Measurements from ENCODE around the gene PINK1.
A peak's percentile ranks its signal among the peaks of the same experiment; 100 is the strongest.
"Not testable (repeated sequence)": the region's sequence is repeated elsewhere in the genome, so short reads cannot be mapped to it uniquely, and the experiment has no call there.

PINK1 gene

DNA sequence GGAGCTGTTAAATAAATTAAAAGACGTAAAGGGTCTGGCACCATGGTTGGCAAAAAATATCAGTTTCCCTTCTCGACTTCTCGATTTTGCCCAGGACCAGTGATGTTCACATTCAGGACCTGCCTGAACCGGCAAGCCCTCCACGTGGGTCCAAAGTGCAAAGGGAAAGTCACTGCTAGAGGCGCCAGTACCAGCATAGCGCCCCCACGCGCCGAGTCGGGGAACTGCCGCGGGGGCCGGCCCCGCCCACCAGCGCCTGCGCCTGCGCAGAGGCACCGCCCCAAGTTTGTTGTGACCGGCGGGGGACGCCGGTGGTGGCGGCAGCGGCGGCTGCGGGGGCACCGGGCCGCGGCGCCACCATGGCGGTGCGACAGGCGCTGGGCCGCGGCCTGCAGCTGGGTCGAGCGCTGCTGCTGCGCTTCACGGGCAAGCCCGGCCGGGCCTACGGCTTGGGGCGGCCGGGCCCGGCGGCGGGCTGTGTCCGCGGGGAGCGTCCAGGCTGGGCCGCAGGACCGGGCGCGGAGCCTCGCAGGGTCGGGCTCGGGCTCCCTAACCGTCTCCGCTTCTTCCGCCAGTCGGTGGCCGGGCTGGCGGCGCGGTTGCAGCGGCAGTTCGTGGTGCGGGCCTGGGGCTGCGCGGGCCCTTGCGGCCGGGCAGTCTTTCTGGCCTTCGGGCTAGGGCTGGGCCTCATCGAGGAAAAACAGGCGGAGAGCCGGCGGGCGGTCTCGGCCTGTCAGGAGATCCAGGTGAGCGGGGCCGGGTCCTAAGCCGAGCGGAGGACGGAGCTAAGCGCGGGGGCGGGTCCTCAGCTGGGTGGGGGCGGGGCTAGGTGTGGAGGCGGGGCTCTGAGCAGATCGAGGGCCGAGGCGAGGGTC lies at the start of gene PINK1:
PINK1 (plus strand) TSS at position 269 of the 875 bp plus-strand sequence; CDS start at position 360, 91 bp downstream.
- peak; percentile 59 for DNase-seq

DNA sequence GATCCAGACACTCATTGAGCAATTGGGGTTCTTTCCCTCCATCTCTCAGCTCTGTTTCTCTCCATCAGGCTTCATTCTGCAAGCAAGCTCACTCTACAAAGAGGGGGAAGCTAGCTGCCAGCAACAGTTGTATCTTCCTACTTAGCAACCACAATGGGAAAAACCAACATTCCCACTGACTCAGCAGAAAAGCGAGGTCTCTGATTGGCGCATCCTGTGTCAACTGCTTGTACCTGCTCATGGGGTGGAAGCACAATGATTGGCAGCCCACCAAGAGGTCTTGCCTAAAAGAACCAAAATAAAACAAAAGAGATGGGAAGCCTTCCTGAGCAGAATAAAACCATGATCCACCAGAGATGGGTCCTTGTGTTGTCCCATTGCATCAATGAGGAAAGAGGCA lies 48.4 kb upstream of the PINK1 start:
- peak; percentile 41 for DNase-seq

DNA sequence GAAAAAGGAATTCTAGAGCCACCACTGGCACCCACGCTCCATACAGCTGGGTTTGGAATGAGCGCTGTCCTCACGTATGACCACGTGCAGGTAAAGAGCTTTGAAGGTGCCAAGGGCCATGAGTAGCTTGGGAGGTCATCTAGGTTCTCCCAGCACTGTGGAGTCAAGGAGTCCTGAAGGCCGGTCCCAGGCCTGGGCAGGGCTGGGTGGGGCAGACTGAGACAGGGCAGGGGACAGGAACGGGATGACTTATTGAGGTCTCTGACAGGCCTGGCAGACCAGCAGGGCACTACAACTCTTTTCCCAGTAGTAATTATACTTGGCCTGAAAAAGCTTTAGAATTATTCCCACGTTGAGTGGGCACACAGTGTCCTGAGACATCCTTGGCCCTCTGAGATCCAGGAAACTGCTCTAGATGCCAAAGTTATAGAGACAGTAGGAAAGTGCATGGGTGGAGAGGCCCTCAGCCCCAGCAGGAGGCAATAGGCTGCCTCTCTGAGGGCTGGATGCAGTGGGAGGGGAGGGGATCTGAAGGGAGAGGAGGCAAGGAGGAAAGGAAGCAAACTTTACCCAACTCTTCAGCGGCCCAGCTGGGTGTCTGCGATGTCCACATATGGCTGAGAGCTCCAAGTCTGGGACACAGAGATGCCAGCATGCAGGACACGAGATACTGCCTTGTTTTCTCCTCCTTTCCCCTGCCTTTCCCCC lies 46.2 kb upstream of the PINK1 start:
- DNase-seq: no peak

DNA sequence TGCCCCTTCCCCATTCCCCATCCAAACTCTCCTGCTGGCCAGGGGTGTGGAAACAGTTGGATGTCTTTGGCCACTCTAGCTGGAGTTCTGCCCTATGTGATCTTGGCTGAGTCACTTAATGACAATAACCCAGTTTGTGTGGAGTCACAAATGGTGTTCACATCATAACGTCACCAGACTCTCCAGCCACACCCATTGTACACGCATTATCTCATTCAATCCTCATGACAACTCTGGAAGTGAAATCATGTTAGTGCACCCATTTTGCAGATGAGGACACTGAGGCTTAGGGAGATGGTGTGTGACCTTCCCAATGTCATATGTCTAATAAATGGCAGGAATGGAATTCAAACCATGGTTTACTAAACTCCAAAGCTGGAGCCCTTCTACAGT lies 45.6 kb upstream of the PINK1 start:
- no peak for DNase-seq

DNA sequence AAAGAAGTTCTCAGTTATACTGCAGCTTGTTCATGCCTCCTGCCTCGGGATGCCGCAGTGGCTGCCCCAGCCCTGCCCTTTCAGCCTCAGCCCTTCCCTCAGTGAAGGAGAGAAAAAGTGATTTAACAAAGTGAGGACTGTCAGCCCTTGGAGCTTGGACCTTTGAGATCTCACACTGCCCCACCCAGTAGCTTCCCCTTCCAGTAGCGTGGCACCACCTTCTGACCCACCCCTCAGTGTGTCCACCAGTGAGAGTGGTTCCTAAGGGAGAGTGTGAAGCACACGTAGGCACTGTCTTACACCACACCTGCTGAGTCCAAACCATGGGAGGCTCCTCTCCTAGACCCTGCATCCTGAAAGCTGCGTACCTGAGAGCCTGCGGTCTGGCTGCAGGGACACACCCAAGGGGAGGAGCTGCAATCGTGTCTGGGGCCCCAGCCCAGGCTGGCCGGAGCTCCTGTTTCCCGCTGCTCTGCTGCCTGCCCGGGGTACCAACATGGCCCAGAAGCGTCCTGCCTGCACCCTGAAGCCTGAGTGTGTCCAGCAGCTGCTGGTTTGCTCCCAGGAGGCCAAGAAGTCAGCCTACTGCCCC lies 44.5 kb upstream of the PINK1 start, which contains the start of gene CDA:
CDA (plus strand) TSS at position 464 of the 592 bp plus-strand sequence; CDS start at position 497, 33 bp downstream.
- DNase-seq: no peak

DNA sequence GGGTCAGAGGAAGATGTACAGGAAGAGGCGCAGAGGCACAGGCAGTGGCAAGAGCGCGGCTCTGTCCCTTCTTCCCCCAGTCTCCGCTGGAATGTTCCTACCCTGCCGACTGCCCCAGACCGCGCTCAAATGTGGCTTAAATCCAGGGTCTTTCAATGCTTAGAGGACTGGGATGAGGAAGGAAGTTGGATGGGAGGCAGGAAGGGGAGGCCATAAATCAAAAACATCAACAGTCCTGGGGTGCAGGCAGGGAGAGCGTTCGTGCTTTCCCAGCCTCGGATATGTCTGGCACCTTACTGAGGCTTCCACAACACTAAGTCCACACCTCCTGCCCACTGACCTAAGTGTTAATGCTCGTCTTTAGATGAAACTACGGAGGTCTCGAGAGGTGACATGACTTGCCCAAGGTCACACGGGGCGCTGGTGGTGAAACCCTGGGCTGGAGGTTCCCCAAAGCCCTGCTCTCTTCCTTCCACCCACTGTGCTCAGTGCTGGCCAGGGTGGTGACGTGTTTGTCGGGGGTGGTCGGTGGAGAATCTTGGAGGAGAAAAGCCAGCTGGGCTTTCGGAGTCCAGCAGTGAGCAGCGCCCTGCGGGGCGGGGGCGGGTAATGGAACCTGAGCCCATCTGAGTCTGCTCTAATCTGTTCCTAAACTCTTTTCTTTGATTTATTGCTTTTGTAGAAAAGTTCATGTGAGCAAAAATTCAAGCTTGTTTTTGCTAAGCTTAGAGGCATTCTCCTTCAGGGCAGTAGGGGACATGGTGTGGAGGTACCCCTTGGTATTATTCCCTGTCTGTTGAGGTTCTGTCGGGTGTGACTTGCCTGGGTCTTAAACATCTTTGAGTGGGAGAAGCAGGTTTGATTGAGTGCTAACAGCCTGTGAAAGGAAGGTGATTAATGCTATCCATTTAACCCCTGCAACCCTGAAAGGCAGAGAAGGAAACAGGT lies 43.7 kb upstream of the PINK1 start:
- DNase-seq: peak; percentile 88

DNA sequence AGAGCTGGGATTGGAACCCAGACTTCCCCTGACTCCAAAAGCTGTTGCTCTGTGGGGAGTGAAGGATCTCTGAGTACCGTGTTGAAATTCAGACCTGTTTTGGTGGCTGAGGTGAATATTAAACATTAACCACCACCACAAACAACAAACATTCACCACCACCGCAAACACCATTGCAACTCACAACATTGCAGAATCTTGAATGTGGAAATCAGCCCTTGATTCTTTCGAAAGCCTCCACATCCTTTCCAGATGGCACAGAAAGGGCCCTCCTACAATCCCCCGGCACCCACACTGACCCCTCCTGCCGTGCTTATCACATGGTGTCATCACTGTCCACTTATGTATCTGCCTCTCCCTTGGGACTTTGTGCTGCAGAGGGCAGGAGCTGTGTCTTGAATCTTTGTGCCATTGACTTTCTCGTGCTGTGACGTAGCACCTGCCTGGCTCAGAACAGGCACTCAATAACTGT lies 42.9 kb upstream of the PINK1 start:
- peak; percentile 43 for DNase-seq

DNA sequence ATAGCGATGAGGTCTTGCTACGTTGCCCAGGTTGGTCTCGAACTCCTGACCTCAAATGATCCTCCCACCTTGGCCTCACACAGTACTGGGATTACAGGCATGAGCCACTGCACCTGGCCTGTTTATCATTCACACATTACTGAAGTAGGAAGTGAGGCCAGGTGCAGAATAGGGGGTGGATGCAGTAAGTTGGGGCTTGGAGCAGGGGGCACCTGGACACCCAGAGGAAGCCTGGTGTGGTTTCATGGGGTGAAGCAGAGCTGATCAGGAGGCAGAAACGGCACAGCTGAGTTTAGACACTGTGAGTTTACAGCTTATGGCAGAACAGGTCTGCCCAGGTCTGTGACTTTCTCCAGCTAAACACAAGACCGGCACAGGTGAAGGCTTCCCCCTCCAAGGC lies 39.5 kb upstream of the PINK1 start:
- no peak for DNase-seq

DNA sequence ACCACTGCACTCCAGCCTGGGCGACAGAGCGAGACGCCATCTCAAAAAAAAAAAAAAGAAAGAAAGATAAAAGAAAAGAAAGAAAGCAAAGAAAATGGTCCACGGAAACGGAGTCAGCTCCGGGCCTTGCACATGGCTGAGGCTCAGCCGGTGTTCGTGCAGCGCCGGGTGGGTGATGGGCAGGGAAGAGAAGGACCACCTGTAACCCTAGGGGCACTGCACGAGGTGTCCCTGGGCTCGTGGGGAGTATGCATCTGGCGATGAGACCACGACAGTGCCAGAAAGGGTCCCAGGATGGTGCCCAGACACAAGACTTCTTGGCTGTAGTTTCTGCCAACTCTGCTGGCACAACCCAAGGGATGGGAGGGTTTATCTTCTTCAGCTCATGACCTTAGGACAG lies 38.5 kb upstream of the PINK1 start:
- no peak for DNase-seq

DNA sequence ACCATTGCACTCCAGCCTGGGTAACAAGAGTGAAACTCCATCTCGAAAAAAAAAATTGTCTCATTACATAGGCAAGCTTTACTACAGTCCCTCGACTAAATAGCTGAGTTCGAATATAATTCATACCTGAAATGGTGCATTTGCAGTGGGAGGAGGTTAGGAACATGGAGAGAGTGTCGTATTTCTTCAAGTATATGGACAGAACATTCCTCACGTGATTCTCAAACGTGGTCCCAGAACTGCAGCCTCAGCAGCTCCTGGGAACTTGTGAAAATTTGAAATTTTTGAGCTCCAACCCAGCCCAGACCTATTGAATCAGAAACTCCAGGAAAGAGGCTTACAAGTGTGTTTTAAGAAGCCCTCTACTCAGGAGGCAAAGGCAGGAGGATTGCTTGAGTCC lies 37.2 kb upstream of the PINK1 start:
- DNase-seq: no peak

DNA sequence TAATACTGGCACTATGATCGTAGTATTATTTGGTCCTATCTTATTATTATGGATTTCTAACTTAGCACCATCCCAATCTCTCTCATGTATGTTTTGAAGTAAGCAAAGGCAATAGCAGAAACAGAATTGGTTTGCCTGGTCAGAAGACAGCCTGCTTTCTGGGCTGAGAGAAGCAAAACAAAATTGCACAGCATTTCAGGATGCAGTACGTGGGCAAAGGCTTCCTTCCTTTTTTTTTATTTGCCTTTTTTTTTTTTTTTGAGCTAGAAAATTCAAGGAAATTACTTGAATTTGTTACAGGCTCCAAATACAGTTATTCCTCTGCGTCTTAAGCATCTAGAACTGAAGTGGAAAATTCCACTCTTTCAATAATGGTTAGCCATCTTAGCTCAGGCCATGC lies 35.6 kb upstream of the PINK1 start:
- DNase-seq: no peak

DNA sequence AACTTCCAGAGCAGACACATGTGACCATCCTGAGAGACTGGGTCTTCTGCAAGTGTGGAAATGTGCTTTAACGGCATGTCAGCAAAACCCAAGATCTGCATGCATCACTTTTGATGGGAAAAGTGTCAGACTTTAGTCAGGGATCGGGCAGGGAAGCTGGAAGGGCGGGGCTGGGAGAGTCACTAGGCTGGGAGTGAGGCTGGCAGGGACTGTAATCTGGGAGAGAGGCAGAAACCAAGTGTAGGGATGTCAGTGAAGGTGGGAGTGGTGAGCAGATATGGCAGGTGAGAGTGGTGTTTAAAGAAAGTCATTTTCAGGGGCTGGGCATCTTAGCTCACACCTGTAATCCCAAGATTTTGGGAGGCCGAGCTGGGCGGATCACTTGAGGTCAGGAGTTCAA lies 33.1 kb upstream of the PINK1 start:
- DNase-seq: no peak

DNA sequence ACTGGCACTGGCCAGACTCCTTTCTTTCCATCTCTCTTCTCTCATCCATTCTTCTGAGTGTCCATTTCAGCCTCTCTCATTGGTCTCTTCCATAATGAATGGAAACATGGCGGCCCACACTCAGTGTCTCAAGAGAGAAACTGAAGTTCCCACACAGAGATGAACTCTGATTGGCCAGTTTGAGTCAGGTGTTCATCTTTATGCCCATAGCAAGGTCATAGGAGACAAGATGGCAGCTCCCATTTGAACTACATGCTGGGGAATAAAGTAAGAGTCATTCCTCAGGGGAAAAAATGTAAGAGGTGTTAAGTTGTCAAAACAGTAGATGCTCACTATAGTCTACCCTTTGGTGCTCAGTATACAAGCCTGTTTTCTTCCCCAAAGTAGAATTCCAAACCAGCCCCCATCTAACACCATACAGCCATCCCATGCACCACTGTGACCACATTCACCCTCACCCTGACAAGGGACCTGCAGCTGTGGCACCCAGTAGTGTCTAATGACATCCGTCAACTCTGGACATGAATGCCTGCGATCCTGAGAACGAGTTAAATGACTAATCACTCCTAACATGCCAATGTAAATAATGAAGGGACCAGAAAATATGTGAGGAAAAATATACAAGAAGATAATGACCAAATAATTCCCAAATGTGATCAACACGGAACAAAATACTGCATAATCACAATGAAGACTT lies 32.0 kb upstream of the PINK1 start:
- DNase-seq: no peak

DNA sequence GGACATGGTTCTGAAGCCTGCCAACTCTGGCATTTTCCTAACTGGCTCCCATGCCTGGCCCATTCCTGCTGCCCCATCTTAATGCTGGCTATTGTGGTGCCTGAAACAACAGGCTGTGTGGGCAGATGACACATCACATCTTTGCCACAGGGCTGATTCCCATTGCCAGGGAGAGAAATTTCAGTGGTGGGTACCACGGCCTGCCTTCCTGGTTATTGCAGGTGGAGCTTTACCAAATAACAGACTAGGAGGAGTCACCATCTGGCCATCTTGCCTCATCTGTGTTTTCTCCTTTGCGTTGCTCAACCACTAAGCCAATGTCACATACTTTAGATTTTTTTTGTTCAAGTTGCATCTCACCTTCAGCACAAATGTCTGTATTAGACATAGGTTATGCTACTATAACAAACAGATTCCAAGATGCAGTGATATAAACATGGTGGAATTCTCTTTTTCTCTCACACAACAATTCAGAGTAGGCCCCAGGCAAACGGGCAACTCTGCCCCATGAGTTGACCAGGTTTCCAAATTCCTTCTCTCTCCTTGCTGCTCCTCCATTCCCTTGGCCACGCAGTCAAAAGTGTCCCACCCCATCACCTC lies 30.3 kb upstream of the PINK1 start:
- no peak for DNase-seq

DNA sequence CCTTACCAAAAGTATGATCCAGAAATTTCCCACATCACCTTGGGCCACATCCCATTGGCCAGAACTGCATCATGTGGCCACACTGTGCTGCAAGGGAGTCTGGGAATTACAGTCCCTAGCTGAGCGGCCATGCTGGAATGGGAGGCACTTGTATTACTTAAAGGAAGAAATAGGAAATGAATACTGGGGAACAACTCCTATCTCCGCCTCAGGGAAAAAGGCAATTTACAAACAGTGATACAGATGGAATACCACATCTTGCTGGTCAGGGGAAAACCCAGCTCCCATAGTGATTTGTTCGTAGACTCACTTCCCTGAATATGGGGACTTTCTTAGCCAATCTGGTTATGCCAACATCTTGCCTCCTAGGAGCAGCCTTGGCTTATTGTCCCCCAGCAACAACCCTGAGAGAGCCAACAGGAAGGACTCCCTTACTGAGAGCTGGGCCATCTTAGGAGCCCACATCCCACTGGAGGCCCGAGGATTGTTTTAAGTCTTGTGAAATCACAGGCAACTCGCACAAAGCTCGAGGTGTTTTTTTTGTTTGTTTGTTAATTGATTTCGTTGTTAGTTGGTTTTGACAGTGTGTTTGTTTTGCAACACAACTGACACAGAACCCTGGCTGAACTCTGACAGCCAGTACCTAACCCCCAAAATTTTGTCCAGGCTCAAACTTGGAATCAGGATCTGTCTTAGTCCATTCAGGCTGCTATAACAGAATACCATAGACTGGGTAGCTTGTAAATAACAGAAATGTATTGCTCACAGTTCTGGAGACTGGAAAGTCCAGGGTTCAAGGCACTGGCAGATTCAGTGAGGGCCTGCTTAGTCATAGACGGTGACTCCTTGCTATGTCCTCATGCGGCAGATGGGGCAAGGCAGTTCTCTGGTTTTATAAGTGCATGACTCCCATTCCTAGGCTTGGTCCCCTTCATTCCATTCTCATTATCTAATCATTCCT lies 29.5 kb upstream of the PINK1 start:
- DNase-seq: peak; percentile 94

DNA sequence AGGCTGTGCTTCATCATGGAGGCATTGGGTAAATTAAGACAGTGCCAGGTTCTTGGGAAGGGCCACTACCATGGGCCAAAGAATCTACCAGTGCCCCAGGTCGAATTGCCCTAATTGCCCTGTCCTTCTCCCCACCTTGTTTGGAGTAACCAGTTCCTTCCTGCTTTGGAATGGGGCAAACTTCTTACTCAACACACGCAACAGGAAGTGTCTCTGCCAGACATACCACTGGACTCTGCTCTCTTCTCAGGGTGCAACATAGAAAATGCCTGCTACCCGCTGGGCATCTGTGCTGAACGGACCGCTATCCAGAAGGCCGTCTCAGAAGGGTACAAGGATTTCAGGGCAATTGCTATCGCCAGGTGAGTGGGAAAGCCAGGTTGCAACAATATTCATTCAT lies 28.6 kb upstream of the PINK1 start:
- DNase-seq: no peak

DNA sequence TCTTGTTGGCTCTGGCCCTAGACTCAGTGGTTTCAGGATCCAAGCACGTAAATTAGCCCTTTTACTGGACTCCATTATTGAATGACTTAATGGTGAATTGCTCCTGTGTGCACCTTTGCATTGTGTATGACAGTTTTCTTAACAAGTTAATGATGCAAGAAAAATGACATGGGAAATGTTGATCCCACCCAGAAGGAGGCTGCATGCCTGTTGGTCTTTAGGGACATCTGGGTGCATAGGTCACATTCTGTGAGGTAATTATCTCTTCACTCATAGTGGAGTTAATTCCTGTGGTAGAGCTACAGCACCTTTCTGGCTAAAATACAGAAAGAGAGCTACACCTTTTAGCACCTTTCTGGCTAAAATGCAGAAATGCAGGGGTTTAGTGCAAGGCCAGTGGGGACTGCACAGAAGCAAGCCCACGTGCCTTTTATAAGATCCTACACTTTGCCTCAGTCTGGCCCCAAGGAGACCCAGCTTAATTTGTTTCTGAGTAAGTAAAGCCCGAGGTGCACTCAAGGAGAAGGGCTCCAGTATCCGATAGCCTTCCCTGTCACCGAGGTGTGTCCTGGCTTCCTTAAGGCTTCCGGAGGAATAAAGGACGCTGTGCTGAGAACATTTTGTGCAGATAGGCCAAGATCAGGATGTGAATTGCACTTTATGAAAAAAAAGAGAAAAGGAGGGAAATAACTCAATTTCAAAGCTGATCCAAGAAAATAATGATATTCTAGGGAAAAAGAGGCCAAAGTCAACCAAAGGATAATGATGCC lies 26.3 kb upstream of the PINK1 start:
- DNase-seq: not testable (repeated sequence)

DNA sequence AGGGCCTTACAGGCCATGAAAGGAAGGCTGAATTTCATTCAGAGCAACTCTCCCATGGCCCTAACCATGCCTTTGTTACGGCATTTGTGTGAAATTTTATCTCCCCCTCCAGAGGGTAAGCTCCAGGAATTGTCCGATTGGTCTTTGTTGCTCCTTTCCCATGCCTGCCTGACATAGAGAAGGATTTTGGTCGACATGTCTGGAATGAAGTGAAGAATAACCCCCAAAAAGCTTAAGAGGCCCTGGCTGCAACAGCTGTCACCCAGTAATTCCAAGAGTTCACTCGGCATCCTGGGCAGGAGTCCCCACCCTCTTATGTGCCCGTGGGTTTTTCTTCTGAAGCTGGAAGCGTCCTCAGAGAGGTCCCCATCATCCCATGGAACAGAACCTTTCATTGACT lies 23.7 kb upstream of the PINK1 start:
- DNase-seq: no peak

DNA sequence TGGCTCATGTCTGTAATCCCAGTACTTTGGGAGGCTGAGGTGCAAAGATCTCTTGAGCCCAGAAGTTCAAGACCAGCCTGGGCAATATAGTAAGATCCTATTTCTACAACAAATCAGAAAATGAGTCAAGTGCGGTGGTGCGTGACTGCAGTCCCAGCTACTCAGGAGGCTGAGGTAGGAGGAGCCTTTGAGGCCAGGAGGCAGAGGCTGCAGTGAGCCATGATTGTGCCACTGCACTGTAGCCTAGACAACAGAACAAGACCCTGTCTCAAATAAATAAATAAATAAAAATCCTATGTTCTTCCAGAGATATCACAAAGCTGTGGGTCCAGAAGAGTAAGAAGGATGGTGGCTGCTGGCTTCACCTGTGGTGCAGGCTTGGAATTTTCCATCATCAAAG lies 22.3 kb upstream of the PINK1 start:
- DNase-seq: no peak

Data from fibroblast of upper back skin (primary cell).